Measurements from ENCODE around the gene MYO5B. TPM values are rescaled to one million over a fixed set of nuclear protein-coding genes. Genes with fewer than 3 reads are reported as not detected.

Gene MYO5B
- polyA plus RNA-seq, 1 of the 3 experiments (the other 2 are of a cell fraction), result 1.3 TPM

DNA sequence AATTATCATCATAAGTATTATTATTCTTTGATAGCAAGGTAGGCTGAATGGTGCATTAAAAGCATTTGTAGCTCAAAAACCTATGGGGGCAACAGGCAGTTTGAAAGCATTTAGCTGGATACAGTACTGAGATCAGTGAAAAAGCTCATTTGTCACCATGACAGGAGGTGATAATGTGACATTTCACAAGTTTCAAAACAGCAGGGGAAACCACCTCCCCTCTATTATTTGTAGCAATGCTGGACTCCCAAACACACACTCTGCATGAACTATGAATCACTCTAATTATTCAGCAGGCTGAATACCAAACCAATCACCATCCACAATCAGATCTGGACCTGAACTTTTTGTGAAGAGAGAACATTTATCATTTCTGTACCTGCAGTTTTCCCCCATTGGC is 63.4 kb downstream of the MYO5B start:
- no peaks in the 10 kb centered on the region for H3K9me3 ChIP-seq
- POLR2A ChIA-PET, result no interaction called here
- TF ChIP-seq JUND (IDR thresholded peaks at IDR 0.05), result no peak
- TF ChIP-seq FOXM1 (IDR thresholded peaks at IDR 0.05; ENCODE audit: low read depth), result no peak
- TF ChIP-seq MXI1 (IDR thresholded peaks at IDR 0.05; ENCODE audit: low read depth, low read length), result no peak
- TF ChIP-seq, protein P1, sequence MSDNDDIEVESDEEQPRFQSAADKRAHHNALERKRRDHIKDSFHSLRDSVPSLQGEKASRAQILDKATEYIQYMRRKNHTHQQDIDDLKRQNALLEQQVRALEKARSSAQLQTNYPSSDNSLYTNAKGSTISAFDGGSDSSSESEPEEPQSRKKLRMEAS (IDR thresholded peaks at IDR 0.05; ENCODE audit: low read depth), result no peak
- TF ChIP-seq CHD2 (IDR thresholded peaks at IDR 0.05; ENCODE audit: low read length, partially characterized antibody), result no peak
- TF ChIP-seq, protein P2, sequence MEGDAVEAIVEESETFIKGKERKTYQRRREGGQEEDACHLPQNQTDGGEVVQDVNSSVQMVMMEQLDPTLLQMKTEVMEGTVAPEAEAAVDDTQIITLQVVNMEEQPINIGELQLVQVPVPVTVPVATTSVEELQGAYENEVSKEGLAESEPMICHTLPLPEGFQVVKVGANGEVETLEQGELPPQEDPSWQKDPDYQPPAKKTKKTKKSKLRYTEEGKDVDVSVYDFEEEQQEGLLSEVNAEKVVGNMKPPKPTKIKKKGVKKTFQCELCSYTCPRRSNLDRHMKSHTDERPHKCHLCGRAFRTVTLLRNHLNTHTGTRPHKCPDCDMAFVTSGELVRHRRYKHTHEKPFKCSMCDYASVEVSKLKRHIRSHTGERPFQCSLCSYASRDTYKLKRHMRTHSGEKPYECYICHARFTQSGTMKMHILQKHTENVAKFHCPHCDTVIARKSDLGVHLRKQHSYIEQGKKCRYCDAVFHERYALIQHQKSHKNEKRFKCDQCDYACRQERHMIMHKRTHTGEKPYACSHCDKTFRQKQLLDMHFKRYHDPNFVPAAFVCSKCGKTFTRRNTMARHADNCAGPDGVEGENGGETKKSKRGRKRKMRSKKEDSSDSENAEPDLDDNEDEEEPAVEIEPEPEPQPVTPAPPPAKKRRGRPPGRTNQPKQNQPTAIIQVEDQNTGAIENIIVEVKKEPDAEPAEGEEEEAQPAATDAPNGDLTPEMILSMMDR (IDR thresholded peaks at IDR 0.05), result no peak
- TF ChIP-seq USF2 (IDR thresholded peaks at IDR 0.05; ENCODE audit: borderline replicate concordance, low read depth, low read length), result no peak
- TF ChIP-seq, protein P3, sequence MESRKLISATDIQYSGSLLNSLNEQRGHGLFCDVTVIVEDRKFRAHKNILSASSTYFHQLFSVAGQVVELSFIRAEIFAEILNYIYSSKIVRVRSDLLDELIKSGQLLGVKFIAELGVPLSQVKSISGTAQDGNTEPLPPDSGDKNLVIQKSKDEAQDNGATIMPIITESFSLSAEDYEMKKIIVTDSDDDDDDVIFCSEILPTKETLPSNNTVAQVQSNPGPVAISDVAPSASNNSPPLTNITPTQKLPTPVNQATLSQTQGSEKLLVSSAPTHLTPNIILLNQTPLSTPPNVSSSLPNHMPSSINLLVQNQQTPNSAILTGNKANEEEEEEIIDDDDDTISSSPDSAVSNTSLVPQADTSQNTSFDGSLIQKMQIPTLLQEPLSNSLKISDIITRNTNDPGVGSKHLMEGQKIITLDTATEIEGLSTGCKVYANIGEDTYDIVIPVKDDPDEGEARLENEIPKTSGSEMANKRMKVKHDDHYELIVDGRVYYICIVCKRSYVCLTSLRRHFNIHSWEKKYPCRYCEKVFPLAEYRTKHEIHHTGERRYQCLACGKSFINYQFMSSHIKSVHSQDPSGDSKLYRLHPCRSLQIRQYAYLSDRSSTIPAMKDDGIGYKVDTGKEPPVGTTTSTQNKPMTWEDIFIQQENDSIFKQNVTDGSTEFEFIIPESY (IDR thresholded peaks at IDR 0.05; ENCODE audit: borderline replicate concordance, low read depth), result no peak
- H3K79me2 ChIP-seq (ENCODE audit: insufficient read depth), result no peaks in the 10 kb centered on the region
- no peak overlapping the region for H3K9ac ChIP-seq
- no peaks in the 10 kb centered on the region for H3K9me2 ChIP-seq
- H3K4me1 ChIP-seq (ENCODE audit: control insufficient read depth in 1 of 2, insufficient read depth in 2 of 2, low read depth in 1 of 2, low read length in 1 of 2), result no peaks in the 10 kb centered on the region
- no peaks in the 10 kb centered on the region for H3K27me3 ChIP-seq (ENCODE audit: insufficient read depth)
- no peaks in the 10 kb centered on the region for H3F3A ChIP-seq (replicated peaks; ENCODE audit: insufficient read depth)
- H3K4me2 ChIP-seq, result no peak overlapping the region
- H3K36me3 ChIP-seq (replicated peaks in 1 of 2; ENCODE audit: control insufficient read depth in 1 of 2, insufficient read depth in 2 of 2, low read length in 1 of 2), result no peaks in the 10 kb centered on the region
- H3K27ac ChIP-seq (ENCODE audit: low read depth in 2 of 2, low read length in 1 of 2), result no peak overlapping the region
- DNase-seq, result no peak
- no peak overlapping the region for H3K4me3 ChIP-seq (ENCODE audit: low read depth in 2 of 2, low read length in 1 of 2)
- no peaks in the 10 kb centered on the region for H4K20me1 ChIP-seq (ENCODE audit: insufficient read depth)
- no peak overlapping the region for H2AFZ ChIP-seq (ENCODE audit: low read depth)
- CTCF ChIA-PET, result interaction anchor here (0.8 kb wide), 1 partner anchor 572 kb away, joined by 3 read pairs; no protein-coding TSS in a partner anchor

DNA sequence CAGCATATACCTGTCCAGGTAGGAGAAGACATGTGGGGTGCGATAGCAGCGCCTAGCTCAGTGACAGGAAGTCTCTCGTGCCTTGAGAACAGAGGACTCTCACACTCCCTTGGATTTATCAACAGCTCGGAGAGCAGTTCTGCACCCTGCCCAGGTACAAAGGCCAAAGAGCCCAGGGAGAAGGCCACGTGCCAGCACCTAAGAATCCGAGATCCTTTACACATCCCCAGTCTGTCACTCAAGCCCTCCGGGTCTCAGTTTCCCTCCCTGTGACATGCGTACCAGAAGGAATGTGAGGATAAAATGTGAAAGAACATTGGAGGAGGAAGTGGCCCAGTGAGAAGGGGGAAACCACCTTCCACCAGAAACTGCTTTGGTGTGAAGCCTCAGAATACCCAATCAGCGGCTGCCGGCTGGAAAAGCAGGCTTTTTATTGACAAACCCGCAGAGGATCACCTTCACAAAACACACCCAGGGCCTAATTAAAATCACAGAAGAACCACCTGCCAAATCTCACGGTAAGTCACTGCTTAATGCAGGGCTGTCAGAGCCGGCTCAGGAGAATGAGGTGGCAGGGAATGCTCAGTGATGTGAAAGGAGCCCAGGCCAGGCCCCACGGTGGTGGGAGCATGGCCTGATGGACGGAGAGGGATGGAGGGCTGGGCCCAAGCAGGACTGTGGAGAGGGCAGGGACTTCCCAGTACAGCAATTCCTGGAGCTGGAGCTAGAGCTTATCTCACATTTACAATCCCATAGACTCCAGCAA is 66.3 kb downstream of the MYO5B start:
- no peaks in the 10 kb centered on the region for H4K20me1 ChIP-seq (ENCODE audit: insufficient read depth)
- no peak overlapping the region for H3K4me3 ChIP-seq (ENCODE audit: low read depth in 2 of 2, low read length in 1 of 2)
- H3K9me2 ChIP-seq, result no peaks in the 10 kb centered on the region
- H3K79me2 ChIP-seq (ENCODE audit: insufficient read depth), result no peaks in the 10 kb centered on the region
- H3K36me3 ChIP-seq (replicated peaks in 1 of 2; ENCODE audit: control insufficient read depth in 1 of 2, insufficient read depth in 2 of 2, low read length in 1 of 2), result no peaks in the 10 kb centered on the region
- no peaks in the 10 kb centered on the region for H3K9me3 ChIP-seq
- H3F3A ChIP-seq (replicated peaks; ENCODE audit: insufficient read depth), result no peaks in the 10 kb centered on the region
- no peaks in the 10 kb centered on the region for H3K4me1 ChIP-seq (ENCODE audit: control insufficient read depth in 1 of 2, insufficient read depth in 2 of 2, low read depth in 1 of 2, low read length in 1 of 2)
- no peak overlapping the region for H3K9ac ChIP-seq
- TF ChIP-seq TAF1 (IDR thresholded peaks at IDR 0.05; ENCODE audit: borderline replicate concordance, low read depth, low read length) (no peak), FOSL2 (IDR thresholded peaks at IDR 0.05; ENCODE audit: borderline replicate concordance, low read depth) (no peak), RCOR1 (IDR thresholded peaks at IDR 0.05; ENCODE audit: low read length) (no peak), USF1 (IDR thresholded peaks at IDR 0.05; ENCODE audit: borderline replicate concordance, low read depth) (no peak), FOXM1 (IDR thresholded peaks at IDR 0.05; ENCODE audit: low read depth) (no peak), NRF1 (IDR thresholded peaks at IDR 0.05; ENCODE audit: low read depth, low read length) (no peak), EZH2phosphoT487 (IDR thresholded peaks at IDR 0.05; ENCODE audit: borderline replicate concordance, low read depth) (no peak), TCF12 (IDR thresholded peaks at IDR 0.05) (no peak), TEAD4 (IDR thresholded peaks at IDR 0.05; ENCODE audit: borderline replicate concordance, insufficient read depth) (no peak)
- TF ChIP-seq, protein P1 (IDR thresholded peaks at IDR 0.05; ENCODE audit: low read depth), result no peak
- no peak overlapping the region for H2AFZ ChIP-seq (ENCODE audit: low read depth)
- 46% methylated on average over 13 of the region's 15 CpGs for WGBS (ENCODE audit: low lambda C conversion rate)
- no peak for DNase-seq
- H3K27me3 ChIP-seq (ENCODE audit: insufficient read depth), result no peaks in the 10 kb centered on the region
- POLR2A ChIA-PET, result no interaction called here
- no peak overlapping the region for H3K4me2 ChIP-seq
- no peak overlapping the region for H3K27ac ChIP-seq (ENCODE audit: low read depth in 2 of 2, low read length in 1 of 2)
- CTCF ChIA-PET, result no interaction called here

Data from SK-N-SH (cell line).